DMS79 treated with DMSO at 0.1 percent for 48 hours (cell line): ENCODE measurements around the gene DRGX.

Source experiments
- DNase-seq: peaks from one replicate; lab custom pipeline; 2025; lab: John Stamatoyannopoulos, UW

DRGX gene

GRCh38 chr10:49361735-49362568 lies 33.9 kb downstream of the DRGX start:
- no peak for DNase-seq

GRCh38 chr10:49361178-49361554 lies 34.7 kb downstream of the DRGX start:
- no peak for DNase-seq

GRCh38 chr10:49360271-49361177 lies 35.4 kb downstream of the DRGX start:
- DNase-seq: peak; percentile 25

GRCh38 chr10:49359349-49360270 lies 36.3 kb downstream of the DRGX start:
- DNase-seq: peak; percentile 37

- DNase-seq: no peak
These were observed 38.0 kb downstream of the DRGX start for GRCh38 chr10:49357910-49358309.

GRCh38 chr10:49356944-49357343 lies 38.9 kb downstream of the DRGX start:
- no peak for DNase-seq

- DNase-seq: no peak
These were observed 39.7 kb downstream of the DRGX start for GRCh38 chr10:49356181-49356580.

- DNase-seq: no peak
These were observed 40.7 kb downstream of the DRGX start for GRCh38 chr10:49355221-49355620.

- no peak for DNase-seq
These were observed 41.3 kb downstream of the DRGX start for GRCh38 chr10:49354593-49354992.

- DNase-seq: no peak
These were observed 41.9 kb downstream of the DRGX start for GRCh38 chr10:49353895-49354566.

- DNase-seq: no peak
These were observed 42.6 kb downstream of the DRGX start for GRCh38 chr10:49353026-49353894.

GRCh38 chr10:49352323-49352722 lies 43.6 kb downstream of the DRGX start:
- no peak for DNase-seq

- no peak for DNase-seq
These were observed 44.2 kb downstream of the DRGX start for GRCh38 chr10:49351669-49352068.

- DNase-seq: no peak
These were observed 44.9 kb downstream of the DRGX start for GRCh38 chr10:49350846-49351532.

- DNase-seq: no peak
These were observed 45.8 kb downstream of the DRGX start for GRCh38 chr10:49350138-49350537.

- DNase-seq: no peak
These were observed 46.5 kb downstream of the DRGX start for GRCh38 chr10:49349390-49349789.

GRCh38 chr10:49348593-49348992 lies 47.3 kb downstream of the DRGX start:
- DNase-seq: no peak

- DNase-seq: no peak
These were observed 48.1 kb downstream of the DRGX start for GRCh38 chr10:49347827-49348226.

GRCh38 chr10:49347342-49347741 lies 48.5 kb downstream of the DRGX start:
- DNase-seq: no peak

GRCh38 chr10:49344840-49345239 lies 51.0 kb downstream of the DRGX start:
- DNase-seq: no peak
